ENCODE results near the gene CXorf65.
A peak's percentile ranks its signal among the peaks of the same experiment; 100 is the strongest.

DNA sequence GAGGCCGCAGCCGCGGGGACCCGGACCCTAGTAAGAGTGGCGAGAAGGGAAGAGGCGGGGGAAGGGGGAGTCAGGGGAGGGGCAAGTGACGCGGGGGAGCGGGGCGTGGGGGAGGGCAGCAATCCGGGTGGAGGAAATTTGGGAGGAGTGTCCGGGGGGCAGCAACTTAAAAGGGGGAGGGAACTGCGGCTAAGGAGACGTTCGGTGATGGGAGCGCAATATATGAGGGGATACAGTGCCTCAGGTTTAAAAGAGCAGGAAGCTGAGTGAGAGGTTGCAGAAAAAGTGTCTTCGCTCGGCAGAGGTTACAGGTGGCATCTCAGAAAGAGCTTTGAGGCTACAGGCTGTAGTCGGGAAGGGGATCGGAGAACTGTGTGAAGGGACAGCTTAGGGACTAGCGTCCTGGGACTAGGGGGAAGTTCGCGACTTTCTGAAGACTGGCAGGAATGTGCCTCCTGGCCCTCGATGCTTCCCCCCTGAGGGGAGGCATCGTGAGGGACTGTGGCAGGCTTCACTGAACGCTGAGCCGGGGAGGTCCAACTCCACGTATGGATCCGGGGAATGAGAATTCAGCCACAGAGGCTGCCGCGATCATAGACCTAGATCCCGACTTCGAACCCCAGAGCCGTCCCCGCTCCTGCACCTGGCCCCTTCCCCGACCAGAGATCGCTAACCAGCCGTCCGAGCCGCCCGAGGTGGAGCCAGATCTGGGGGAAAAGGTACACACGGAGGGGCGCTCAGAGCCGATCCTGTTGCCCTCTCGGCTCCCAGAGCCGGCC is 10.4 kb downstream of the CXorf65 start:
- TF ChIP-seq, protein P1, sequence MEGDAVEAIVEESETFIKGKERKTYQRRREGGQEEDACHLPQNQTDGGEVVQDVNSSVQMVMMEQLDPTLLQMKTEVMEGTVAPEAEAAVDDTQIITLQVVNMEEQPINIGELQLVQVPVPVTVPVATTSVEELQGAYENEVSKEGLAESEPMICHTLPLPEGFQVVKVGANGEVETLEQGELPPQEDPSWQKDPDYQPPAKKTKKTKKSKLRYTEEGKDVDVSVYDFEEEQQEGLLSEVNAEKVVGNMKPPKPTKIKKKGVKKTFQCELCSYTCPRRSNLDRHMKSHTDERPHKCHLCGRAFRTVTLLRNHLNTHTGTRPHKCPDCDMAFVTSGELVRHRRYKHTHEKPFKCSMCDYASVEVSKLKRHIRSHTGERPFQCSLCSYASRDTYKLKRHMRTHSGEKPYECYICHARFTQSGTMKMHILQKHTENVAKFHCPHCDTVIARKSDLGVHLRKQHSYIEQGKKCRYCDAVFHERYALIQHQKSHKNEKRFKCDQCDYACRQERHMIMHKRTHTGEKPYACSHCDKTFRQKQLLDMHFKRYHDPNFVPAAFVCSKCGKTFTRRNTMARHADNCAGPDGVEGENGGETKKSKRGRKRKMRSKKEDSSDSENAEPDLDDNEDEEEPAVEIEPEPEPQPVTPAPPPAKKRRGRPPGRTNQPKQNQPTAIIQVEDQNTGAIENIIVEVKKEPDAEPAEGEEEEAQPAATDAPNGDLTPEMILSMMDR (IDR thresholded peaks at IDR 0.05) = no peak
- peak in 1 of 2 donors; percentile 68 for TF ChIP-seq POLR2A (IDR thresholded peaks at IDR 0.05)

Measured in adrenal gland (tissue), 5 donors.